HEK293 (cell line): ENCODE results near the gene TMPRSS4.

Source experiments
- CTCF ChIA-PET: fragments of 350-600 bp; formaldehyde crosslinking; extraction: SDS; loops from one replicate; lab custom pipeline; 2021; ENCODE audit warnings: antibody characterized with exemption; lab: Yijun Ruan, JAX
- POLR2A ChIA-PET: fragments of 300-600 bp; formaldehyde crosslinking; extraction: SDS; loops from one replicate; lab custom pipeline; 2020; ENCODE audit warnings: antibody characterized with exemption, inconsistent platforms; lab: Yijun Ruan, JAX
- H3K27ac ChIP-seq: fragments of 200-500 bp; sonication (Bioruptor generic); 2 replicates; pipeline ENCODE4 v1.5.1; 2014; ENCODE audit warnings: low read depth, low read length, control low read depth, inconsistent platforms; ENCODE audit errors: extremely low read depth
- H3K36me3 ChIP-seq, 2 experiments: fragments of 200-500 bp in 1 of 2; sonication (Bioruptor generic) in 1 of 2; 1 replicate in 1 of 2; 2 replicates in 1 of 2; pipeline ENCODE4 v1.5.1; 2014 to 2017; ENCODE audit warnings: inconsistent platforms in 2 of 2, low read length in 2 of 2; ENCODE audit not compliant: control insufficient read depth in 2 of 2, insufficient read depth in 1 of 2
- H3K4me1 ChIP-seq: fragments of 200-500 bp; sonication (Bioruptor generic); 2 replicates; pipeline ENCODE4 v1.5.1; 2014; ENCODE audit warnings: mild to moderate bottlenecking, low read length, inconsistent platforms; ENCODE audit not compliant: control insufficient read depth, insufficient read depth
- H3K4me3 ChIP-seq: 2 replicates; pipeline ENCODE4 v1.5.1; 2011; ENCODE audit warnings: low read depth, mild to moderate bottlenecking, control low read depth, low read length, moderate library complexity
- H3K9me3 ChIP-seq: fragments of 200-500 bp; sonication (Bioruptor generic); 2 replicates; pipeline ENCODE4 v1.5.1; 2014; ENCODE audit warnings: low read depth, low read length, inconsistent platforms; ENCODE audit not compliant: control insufficient read depth, insufficient read depth
- BCL11A ChIP-seq: fragments of 450-650 bp; formaldehyde crosslinking; IDR thresholded peaks from 2 replicates; pipeline ENCODE4 v1.5.1; 2016; ENCODE audit warnings: low read depth, missing biosample characterization, missing genetic modification characterization
- EGR2 ChIP-seq: fragments of 450-650 bp; formaldehyde crosslinking; IDR thresholded peaks from 2 replicates; pipeline ENCODE4 v1.5.1; 2016; ENCODE audit warnings: low read depth, missing biosample characterization, missing genetic modification characterization
- GLI2 ChIP-seq: fragments of 450-650 bp; formaldehyde crosslinking; IDR thresholded peaks from 2 replicates; pipeline ENCODE4; 2017; ENCODE audit warnings: missing biosample characterization, missing genetic modification characterization, low read depth, borderline replicate concordance
- KLF1 ChIP-seq: fragments of 450-650 bp; formaldehyde crosslinking; IDR thresholded peaks from 2 replicates; pipeline ENCODE4 v1.5.1; 2016; ENCODE audit warnings: missing biosample characterization, missing genetic modification characterization
- TRIM28 ChIP-seq: IDR thresholded peaks from 2 replicates; pipeline ENCODE4 v1.6.1; 2011; ENCODE audit warnings: low read length, control low read depth, borderline replicate concordance
- ZBTB11 ChIP-seq: fragments of 450-650 bp; formaldehyde crosslinking; conservative IDR thresholded peaks from 2 replicates; pipeline ENCODE4 v1.5.1; 2016; ENCODE audit warnings: low read depth, missing biosample characterization, missing genetic modification characterization
- ZBTB20 ChIP-seq: fragments of 450-650 bp; formaldehyde crosslinking; IDR thresholded peaks from 2 replicates; pipeline ENCODE4 v1.5.1; 2016; ENCODE audit warnings: missing biosample characterization, missing genetic modification characterization
- ZBTB21 ChIP-seq: fragments of 450-650 bp; formaldehyde crosslinking; IDR thresholded peaks from 2 replicates; pipeline ENCODE4 v1.5.1; 2017; ENCODE audit warnings: missing biosample characterization, missing genetic modification characterization
- ZBTB49 ChIP-seq: fragments of 450-650 bp; formaldehyde crosslinking; IDR thresholded peaks from 2 replicates; pipeline ENCODE4 v1.5.1; 2016; ENCODE audit warnings: missing biosample characterization, missing genetic modification characterization, low read depth
- ZNF121 ChIP-seq: fragments of 450-650 bp; formaldehyde crosslinking; IDR thresholded peaks from 2 replicates; pipeline ENCODE4 v1.5.1; 2016; ENCODE audit warnings: missing biosample characterization, missing genetic modification characterization
- ZNF140 ChIP-seq: fragments of 450-650 bp; formaldehyde crosslinking; IDR thresholded peaks from 2 replicates; pipeline ENCODE4 v1.5.1; 2016; ENCODE audit warnings: missing biosample characterization, missing genetic modification characterization
- ZNF155 ChIP-seq: fragments of 450-650 bp; formaldehyde crosslinking; IDR thresholded peaks from 2 replicates; pipeline ENCODE4 v1.5.1; 2016; ENCODE audit warnings: missing biosample characterization, missing genetic modification characterization
- ZNF202 ChIP-seq: fragments of 450-650 bp; formaldehyde crosslinking; IDR thresholded peaks from 2 replicates; pipeline ENCODE4 v1.5.1; 2016; ENCODE audit warnings: missing biosample characterization, missing genetic modification characterization, borderline replicate concordance
- ZNF280D ChIP-seq: fragments of 450-650 bp; formaldehyde crosslinking; IDR thresholded peaks from 2 replicates; pipeline ENCODE4 v1.5.1; 2016; ENCODE audit warnings: missing biosample characterization, missing genetic modification characterization
- ZNF335 ChIP-seq: fragments of 450-650 bp; formaldehyde crosslinking; conservative IDR thresholded peaks from 2 replicates; pipeline ENCODE4 v1.5.1; 2016; ENCODE audit warnings: missing biosample characterization, missing genetic modification characterization
- ZNF391 ChIP-seq: fragments of 450-650 bp; formaldehyde crosslinking; IDR thresholded peaks from 2 replicates; pipeline ENCODE4 v1.5.1; 2016; ENCODE audit warnings: low read depth, missing biosample characterization, missing genetic modification characterization, borderline replicate concordance
- ZNF48 ChIP-seq: fragments of 450-650 bp; formaldehyde crosslinking; IDR thresholded peaks from 2 replicates; pipeline ENCODE4 v1.5.1; 2016; ENCODE audit warnings: missing biosample characterization, missing genetic modification characterization
- ZNF529 ChIP-seq: fragments of 450-650 bp; formaldehyde crosslinking; IDR thresholded peaks from 2 replicates; pipeline ENCODE4 v1.5.1; 2017; ENCODE audit warnings: missing genetic modification characterization, missing biosample characterization; ENCODE audit not compliant: insufficient replicate concordance
- ZNF664 ChIP-seq: fragments of 450-650 bp; formaldehyde crosslinking; IDR thresholded peaks from 2 replicates; pipeline ENCODE4 v1.5.1; 2016; ENCODE audit warnings: missing biosample characterization, missing genetic modification characterization
- ZNF670 ChIP-seq: fragments of 450-650 bp; formaldehyde crosslinking; IDR thresholded peaks from 2 replicates; pipeline ENCODE4 v1.5.1; 2016; ENCODE audit warnings: missing biosample characterization, missing genetic modification characterization, low read depth
- ZNF677 ChIP-seq: fragments of 450-650 bp; IDR thresholded peaks from 2 replicates; pipeline ENCODE4 v1.5.0; 2018; ENCODE audit warnings: missing biosample characterization, mild to moderate bottlenecking, missing genetic modification characterization, moderate library complexity
- ZNF830 ChIP-seq: fragments of 450-650 bp; IDR thresholded peaks from 2 replicates; pipeline ENCODE4 v1.5.0; 2018; ENCODE audit warnings: missing biosample characterization, missing genetic modification characterization, low read depth, mild to moderate bottlenecking, moderate library complexity
- TF ChIP-seq, protein P1 (sequence below): fragments of 450-650 bp; formaldehyde crosslinking; IDR thresholded peaks from 2 replicates; pipeline ENCODE4 v1.5.1; 2016; ENCODE audit warnings: missing biosample characterization, missing genetic modification characterization
- TF ChIP-seq, protein P2 (sequence below): fragments of 450-650 bp; formaldehyde crosslinking; IDR thresholded peaks from 2 replicates; pipeline ENCODE4 v1.5.1; 2016; ENCODE audit warnings: missing biosample characterization, missing genetic modification characterization

TMPRSS4 gene

GRCh38 chr11:118100691-118101232 lies 23.9 kb downstream of the TMPRSS4 start:
- Histone ChIP-seq H3K4me1 (no peaks in the 10 kb centered on the region), H3K9me3 (no peaks in the 10 kb centered on the region), H3K27ac (no peak overlapping the region), H3K36me3 (no peaks in the 10 kb centered on the region), H3K4me3 (no peak overlapping the region)
- TF ChIP-seq, protein P1, sequence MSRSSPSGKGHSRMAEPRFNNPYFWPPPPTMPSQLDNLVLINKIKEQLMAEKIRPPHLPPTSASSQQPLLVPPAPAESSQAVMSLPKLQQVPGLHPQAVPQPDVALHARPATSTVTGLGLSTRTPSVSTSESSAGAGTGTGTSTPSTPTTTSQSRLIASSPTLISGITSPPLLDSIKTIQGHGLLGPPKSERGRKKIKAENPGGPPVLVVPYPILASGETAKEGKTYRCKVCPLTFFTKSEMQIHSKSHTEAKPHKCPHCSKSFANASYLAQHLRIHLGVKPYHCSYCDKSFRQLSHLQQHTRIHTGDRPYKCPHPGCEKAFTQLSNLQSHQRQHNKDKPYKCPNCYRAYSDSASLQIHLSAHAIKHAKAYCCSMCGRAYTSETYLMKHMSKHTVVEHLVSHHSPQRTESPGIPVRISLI (tag by site-specific recombination), result no peak
- no peak for TF ChIP-seq ZNF121 (tag by site-specific recombination)
- no peak for TF ChIP-seq ZNF830 (tag by site-specific recombination)
- TF ChIP-seq ZNF529 (tag by site-specific recombination), result no peak
- TF ChIP-seq ZNF140, result no peak
- no peak for TF ChIP-seq ZNF677 (tag by site-specific recombination)
- TF ChIP-seq ZBTB49 (tag by site-specific recombination), result no peak
- TF ChIP-seq GLI2 (tag by site-specific recombination), result no peak
- TF ChIP-seq ZBTB21 (tag by site-specific recombination), result no peak
- no peak for TF ChIP-seq ZBTB20 (tag by site-specific recombination)
- no peak for TF ChIP-seq ZNF335 (tag by site-specific recombination)
- TF ChIP-seq ZNF155, result no peak
- no peak for TF ChIP-seq ZNF670 (tag by site-specific recombination)
- no peak for TF ChIP-seq ZNF202
- TF ChIP-seq, protein P2, sequence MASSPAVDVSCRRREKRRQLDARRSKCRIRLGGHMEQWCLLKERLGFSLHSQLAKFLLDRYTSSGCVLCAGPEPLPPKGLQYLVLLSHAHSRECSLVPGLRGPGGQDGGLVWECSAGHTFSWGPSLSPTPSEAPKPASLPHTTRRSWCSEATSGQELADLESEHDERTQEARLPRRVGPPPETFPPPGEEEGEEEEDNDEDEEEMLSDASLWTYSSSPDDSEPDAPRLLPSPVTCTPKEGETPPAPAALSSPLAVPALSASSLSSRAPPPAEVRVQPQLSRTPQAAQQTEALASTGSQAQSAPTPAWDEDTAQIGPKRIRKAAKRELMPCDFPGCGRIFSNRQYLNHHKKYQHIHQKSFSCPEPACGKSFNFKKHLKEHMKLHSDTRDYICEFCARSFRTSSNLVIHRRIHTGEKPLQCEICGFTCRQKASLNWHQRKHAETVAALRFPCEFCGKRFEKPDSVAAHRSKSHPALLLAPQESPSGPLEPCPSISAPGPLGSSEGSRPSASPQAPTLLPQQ, result no peak
- no peak for TF ChIP-seq ZNF664 (tag by site-specific recombination)
- TF ChIP-seq ZNF280D (tag by site-specific recombination), result no peak
- POLR2A ChIA-PET, result no interaction called here
- CTCF ChIA-PET, result interaction anchor here (0.6 kb wide), 1 partner anchor 132 kb away, joined by 4 read pairs; no protein-coding TSS in a partner anchor

GRCh38 chr11:118102721-118103261 lies 25.9 kb downstream of the TMPRSS4 start:
- POLR2A ChIA-PET, result no interaction called here
- Histone ChIP-seq H3K4me1 (no peaks in the 10 kb centered on the region), H3K9me3 (no peaks in the 10 kb centered on the region), H3K4me3 (no peak overlapping the region), H3K36me3 (no peaks in the 10 kb centered on the region), H3K27ac (no peak overlapping the region)
- CTCF ChIA-PET, result no interaction called here
- TF ChIP-seq EGR2 (tag by site-specific recombination) (no peak), KLF1 (no peak), ZNF48 (no peak), TRIM28 (no peak), ZNF391 (tag by site-specific recombination) (no peak), BCL11A (tag by site-specific recombination) (no peak), ZBTB11 (tag by site-specific recombination) (no peak)
